Measurements from ENCODE around the gene LENEP.
A peak's percentile ranks its signal among the peaks of the same experiment; 100 is the strongest.

The LENEP gene, protein sequence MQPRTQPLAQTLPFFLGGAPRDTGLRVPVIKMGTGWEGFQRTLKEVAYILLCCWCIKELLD

DNA sequence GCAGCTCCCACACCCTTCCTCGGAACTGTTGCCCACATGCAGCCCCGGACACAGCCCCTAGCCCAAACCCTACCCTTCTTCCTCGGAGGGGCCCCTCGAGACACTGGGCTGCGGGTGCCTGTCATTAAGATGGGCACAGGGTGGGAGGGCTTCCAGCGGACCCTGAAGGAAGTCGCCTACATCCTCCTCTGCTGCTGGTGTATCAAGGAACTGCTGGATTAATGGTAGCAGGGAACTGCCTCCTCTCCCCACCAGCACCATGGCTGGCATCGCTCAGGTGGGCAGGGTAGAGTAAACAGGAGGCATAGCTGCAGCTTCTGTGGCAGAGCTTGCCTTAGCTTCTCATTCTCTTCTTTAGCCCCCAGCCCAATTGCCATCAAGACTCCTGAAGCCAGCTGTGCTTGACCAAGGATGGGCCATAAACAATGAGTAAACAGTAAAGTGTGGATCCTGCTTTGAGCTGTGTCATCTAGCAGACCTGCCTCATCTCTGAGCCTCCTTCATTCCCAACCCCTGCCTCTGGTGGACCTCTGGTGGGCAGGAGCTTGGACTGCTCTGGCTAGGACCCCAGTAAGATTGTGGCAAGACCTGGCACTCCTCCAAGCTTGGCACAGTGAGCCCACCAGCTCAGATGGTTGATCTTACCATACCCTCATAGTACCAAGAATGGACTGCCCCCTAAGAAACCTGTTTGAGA is at the start of gene LENEP:
LENEP (plus strand) TSS at position 15 of the 697 bp plus-strand sequence; CDS start at position 37, 22 bp downstream.
- no peak for DNase-seq

DNA sequence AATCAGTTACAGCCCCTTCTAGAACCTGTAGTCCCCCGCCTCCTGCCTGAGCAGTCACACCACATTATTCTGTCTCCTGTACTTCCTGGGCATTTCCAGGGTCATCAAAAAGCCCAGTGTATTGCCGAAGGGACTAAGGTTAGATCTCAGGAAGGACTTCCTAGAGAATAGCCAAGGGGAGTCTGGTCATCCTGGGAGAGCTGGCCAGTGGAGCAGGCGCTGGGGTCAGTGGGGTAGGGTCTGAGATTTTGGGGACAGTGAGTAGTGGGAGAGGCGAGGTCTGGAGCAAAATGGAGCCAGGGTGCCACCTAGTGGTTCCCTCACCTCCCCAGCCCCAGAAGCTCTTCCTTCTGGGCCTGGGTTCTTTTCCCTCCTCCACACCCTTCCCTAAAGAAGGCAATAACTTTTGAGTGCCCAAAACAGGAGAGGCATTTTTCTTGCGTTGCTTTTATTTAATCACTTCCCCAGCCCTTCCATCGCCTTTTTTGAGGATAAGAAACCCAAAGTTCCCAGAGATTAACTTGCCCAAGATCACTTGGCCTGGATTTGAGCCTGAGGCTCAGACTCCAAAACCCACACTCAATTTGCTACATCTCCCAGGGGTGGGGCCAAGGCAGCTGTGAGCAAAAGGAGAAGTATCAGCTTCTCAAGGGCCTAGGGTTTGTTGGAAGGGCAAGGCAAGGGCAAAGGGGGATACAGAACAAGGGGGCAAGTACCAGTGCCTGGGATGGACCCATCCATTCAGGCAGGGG is 49.6 kb upstream of the LENEP start:
- no peak for DNase-seq

DNA sequence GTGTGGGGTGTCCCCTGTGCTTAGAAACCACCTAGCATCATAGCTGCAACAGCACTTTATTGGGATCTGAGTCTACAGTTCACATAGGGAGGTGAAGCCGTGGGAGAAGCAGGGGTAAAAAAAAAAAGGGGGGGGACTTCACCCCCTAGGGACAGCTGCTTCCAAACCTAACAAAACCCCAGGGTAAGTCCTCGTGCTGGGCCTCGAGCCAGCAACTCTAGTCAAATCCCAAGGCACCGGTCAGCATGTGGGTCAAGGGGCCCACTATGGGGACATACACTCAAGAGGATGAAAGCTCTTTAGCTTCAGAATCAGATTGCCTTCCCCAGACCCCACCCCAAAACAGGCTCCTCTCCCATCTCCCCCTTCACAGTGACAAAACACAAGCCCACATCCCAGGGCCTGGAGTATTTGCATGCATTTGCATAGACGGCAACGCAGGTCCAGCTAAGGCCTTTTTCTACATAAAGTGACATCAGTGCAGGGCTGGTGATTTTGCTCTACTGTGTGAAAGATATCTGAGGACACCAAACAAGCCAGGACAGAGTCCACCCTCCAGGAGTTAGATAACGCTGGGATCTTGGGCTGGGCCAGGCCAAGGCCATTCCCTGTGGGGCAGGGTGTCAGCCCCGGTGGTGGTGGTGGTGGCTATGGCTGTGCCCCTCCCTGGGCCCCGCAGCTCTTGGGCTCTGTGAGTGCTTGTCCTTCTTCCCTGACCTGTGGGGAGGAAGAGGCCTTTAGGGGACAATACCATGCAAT is 48.8 kb upstream of the LENEP start:
- DNase-seq, result no peak

DNA sequence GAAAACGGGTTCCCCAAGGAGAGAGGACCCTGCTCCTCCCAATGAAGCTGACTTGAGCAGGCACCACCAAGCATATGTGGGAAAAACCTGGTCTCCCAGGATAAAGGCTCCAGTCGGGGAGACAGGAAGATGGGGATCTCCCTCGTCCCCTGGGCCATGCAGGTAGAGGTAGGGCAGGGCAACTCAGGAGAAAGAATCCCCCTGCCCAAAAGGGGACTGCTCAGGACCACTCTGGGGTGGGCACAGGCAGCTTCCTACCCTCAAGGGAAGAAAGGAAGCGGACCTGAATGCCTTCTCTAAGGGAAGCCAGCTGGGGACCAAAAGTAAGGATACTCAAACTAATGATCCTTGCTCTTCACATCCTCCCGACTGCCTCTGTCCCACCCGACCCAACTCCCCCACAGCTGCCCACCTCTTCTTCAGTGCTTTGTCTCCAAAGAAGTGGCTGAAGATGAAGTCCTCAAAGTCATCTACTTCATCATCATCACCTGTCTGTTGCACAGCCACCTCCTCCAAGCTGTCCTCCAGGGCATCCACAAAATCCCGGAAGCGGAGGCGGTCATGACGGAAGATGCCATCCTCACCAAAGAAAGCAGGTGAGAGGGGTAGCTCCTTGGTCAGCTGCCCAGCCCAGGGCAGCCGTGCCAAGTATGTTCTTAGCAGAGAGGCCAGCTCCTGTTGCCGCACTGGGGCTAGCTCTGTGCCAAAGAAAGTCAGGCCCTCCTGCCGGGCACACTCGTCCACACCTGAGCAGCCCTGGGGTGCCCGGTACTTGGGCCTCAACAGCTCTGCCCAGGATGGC is 48.0 kb upstream of the LENEP start:
- DNase-seq, result no peak

DNA sequence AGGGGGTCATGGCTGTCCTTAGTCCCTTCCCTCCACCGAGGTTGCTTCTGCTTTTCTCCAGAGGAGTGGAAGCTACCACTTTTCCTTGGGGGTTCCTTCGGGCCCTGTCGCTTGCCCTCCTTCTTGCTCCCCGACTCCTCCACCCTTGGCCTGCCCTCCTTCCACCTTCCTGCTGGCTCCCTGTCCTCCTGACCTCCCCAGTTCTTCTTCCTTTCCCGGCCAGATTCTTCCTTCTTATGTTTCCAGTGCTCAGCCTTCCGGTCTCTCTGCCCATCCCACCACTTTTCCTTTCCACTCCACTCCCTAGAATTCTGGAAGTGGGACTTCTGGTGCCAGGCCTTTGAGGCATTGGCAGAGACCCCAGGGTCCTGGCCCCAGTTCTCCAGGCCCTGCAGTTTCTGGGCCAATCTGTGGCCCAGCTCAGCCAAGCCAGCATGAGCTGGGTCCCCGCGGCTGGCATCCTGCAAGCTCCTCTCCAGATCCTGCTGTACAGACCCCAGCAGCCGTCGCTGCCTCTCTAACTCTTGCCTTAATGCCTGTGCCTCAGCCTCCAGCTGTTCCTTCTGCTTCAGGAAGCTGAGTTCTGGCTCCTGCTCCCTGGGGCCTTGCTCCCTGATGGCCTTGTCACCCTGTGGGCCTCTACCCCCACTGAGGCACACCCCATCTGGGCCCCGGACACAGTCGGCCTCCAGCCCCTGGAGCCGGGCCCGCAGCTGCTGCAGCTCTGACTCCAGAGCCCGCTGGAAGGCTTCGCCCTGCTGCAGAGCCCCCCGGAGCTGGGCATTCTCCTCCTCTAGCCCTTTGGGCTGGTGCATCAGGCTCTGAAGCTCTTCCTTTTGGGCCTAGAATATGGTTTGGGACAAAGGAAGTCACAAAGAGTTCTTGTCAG is 47.2 kb upstream of the LENEP start:
- DNase-seq, result no peak

DNA sequence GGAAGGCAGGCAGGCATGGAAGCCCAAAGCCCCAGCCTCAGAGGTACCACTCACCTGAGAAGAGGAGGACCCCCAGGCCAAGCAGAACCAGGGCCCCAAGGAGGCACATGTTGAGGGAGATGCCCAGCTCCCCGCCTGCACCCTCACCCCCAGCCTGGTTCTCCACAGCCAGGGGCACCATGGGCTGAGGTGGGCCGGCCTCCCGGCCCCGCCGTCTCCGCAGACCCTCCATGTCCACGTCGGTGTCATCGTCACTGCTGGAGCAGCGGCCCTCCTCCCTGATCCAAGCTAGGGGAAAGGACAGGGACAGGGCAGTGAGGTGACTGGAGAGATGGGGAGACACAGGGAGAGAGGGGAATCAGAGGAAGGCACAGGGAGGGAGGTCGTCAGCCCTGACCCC is 45.3 kb upstream of the LENEP start:
- DNase-seq, result no peak

DNA sequence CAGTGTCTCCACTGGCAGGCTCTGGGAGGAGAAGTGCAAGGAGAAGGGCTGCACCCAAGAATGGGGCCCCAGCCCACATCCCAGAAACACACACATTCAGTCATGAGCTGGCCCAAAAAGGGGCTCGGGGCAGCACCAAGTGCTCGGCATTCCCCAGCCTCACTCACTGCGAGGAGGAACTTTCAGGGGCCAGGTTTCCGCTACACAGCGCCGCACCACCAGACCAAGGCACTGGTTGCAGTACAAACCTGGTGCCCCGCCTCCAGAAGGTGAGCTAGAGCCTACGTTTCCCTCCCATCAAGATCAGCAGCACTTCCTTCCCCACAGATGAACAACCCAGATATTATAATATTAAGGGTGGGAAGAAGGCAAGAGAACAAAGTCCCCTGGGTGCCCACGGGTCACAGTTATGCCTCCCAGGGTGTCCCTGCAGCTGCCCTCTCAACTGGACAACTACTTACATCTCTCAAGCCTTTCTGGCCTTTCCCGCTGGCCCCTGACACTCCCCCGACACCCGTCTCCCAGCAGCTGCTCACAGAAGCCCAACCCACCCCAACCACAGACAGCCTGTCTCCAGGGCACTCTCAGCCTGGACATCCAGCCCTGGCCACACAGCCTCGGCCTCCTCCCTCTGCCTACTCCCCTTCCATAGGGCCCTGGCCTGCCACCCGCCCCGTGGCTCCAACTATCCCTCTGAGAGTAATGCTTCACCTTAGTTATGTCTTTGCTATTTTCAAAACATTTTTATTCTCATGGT is 41.3 kb upstream of the LENEP start:
- no peak for DNase-seq

DNA sequence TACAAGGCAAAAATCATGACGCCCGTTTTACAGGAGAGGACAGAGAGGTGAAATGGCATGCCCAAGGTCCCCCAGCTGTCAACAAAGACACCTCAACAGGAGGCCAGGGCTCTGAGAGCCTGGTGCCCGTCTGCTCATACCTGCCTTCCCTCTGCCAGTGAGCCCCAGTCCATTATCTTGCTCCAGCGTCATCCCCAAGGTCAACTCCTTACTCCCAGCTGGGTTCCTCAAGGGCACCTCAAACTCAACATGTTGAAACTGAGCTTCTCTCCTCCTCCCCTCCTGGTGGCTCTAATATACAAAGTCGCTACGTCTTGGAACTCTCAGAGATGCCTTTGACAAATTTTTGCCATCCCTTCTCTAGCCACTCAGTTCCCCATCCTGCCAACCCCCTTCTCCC is 40.7 kb upstream of the LENEP start:
- DNase-seq, result no peak

DNA sequence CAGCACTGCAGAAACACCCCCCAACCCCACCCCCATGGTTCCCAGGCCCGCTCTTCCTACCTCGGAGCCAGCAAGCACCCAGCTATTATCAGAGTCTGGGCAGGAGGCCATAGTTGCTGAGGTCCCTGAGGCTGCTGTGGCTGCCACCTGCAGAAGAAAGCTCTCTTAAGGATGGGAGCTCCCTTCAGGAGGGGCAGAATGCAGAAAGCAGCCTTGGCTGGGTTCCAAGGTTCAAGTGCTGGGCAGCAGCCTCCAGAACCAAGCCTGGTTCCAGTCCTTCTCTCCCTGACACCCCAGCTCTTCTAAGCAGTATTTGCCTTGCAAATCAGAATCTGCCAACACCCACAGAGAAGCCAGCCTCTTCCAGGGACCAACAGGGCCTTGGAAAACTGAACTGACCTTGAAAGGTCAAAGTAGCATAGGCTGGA is 39.8 kb upstream of the LENEP start:
- DNase-seq, result no peak

DNA sequence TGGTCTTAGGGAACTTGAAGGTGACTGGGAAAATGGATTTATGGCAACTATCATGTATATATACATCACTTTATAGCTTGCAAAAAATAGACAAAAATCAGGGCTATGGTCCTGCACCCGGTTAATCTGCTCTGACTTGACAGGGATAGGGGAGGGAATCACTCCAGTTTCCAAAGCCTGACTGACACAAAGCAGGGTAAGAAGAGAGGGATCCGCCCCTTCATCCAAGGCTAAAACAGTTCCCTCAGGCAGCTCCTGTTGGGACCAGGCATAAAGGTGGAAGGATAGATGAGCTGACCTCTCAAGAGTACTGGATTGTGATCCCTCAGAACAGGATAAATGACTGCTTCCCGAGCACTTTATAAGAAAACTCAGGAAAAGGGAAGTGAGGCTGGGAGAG is 38.8 kb upstream of the LENEP start:
- no peak for DNase-seq

DNA sequence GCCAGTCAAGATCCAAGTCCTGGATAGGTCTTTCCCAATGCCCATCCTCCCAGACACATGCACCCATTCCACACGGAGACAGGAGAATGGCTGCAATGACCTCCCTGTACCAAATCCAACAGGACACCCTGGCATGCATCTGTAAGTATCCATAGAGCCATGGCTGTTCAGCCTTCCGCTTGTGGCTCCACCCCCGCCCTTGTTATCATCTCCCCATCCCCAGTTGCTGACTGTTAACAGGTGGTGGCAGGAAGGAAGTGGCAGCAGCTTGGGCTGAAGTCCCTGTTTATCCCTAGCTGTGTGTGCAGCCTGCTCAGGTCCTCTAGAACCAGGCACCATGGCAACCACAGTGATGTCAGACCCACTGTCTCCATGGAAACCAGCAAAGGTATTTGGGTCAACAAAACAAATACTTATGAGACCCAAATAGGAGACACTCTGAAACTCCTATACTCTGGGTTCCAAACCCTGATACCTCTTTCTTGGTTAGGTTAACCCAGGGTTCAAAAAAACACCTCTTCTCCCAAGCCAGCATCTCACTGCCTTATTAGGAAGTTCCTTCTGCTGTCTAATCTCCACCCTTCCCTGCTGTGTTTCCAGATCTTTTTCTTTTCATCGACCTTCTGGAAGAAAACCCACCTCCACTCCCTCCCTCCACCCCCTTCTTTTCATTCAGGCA is 38.2 kb upstream of the LENEP start:
- DNase-seq, result peak; percentile 52

DNA sequence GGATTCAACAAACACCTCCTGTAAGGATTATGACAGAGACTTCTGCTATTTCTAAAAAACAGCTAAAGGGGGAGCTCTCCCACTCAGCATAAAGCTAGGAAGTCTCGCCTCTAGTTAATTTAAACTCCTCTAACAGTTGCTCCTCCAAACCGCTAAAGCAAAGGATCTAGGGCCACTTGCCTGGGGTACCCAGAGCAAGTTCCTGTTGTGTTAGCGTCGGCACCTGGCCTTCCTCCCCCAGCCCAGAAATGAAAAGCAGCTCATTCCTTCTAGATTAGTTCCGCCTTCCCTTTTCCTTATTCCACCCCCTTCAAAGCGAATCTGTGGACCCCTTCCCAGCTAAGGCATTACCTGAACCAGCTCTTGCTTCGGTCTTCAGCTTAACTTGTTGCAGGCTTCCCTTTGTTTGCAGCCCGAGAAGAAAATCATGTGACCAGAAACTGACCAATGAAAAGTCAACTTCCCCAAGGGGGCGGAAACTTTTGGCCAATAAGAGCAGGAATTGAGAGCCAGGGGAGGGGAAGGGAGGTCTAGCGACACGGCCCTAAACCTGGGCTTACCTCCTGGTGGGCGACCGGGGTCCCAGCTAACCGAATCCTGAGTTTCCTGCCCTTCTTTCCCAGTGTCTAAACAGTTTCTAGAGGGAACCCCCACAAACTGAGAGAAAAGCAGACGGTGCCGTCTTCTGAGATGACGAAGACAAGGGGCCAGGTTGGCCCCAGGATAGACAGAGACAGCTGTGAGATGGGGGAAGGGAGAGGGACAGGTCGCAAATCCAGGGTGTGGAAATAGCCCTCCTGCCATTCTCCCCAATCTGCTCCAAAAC is 37.5 kb upstream of the LENEP start, which contains the start of gene PBXIP1:
PBXIP1 (minus strand) TSS at position 382 of the 826 bp plus-strand sequence. CDS start 2,378 bp downstream, outside the sequence.
- DNase-seq, result peak; percentile 81

DNA sequence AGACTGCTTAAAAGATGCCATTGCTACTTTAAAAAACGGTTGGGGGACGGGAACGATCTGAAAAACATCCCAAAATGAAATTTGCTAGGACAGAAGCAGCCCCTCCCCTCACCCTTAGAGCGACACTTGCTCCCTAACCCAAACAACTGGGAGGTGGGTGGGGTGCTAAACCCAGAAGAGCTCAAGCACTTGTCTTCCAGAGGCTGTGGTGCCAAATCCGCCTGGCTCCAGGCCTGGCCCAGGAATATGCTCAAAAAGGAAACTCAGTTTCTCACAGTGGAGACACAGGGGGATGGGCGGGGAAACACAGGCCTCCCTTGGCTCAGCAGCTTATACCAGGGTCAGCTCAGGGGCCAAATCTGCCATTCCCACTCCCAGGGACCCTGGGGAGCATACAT is 36.8 kb upstream of the LENEP start:
- DNase-seq, result no peak

DNA sequence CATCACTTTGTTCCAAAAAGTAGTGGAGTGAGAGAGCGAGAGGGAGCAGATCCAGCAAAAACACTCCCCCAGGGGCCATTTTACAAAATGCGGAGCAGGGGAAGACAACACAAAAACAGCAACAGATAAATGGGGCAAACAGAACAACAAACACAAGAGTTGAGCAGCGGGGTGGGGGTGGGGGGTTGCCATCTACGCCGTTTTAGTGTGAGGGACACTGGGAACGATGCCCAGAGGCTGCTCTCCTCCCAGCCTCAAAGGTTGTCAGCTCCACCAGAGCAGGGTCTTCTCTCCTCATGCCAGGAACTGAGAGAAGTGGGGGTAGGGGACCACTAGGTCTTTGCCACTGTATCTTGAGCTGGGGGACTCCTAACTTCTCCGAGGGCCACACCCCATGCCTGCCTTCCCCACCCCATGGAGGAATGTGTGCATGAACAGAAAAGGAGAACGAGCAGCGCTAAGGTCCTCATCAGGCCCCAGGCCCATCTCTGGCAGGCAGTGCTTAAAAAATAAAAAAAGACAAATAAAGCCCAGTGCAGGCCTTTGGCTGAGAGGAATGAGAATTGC is 36.2 kb upstream of the LENEP start:
- no peak for DNase-seq

DNA sequence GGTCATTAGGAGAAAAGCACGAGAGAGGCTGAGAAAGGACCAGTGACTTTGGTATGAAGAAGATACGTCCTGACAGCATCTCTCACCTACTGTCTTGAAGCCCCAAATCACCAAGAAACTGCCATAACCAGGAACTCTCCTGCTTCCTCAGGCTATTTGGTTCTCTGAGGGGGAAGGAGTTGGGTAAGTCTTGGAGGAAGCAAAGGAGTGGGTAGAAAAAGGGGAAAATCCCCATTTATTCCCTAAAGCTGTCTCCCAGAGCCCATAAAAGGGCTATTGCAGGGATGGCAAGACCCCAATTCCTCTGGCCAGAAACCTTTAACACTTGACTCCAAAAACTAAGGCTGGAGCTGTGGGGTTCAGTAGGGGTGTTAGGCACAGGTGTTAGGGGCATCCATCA is 35.4 kb upstream of the LENEP start:
- DNase-seq, result no peak

DNA sequence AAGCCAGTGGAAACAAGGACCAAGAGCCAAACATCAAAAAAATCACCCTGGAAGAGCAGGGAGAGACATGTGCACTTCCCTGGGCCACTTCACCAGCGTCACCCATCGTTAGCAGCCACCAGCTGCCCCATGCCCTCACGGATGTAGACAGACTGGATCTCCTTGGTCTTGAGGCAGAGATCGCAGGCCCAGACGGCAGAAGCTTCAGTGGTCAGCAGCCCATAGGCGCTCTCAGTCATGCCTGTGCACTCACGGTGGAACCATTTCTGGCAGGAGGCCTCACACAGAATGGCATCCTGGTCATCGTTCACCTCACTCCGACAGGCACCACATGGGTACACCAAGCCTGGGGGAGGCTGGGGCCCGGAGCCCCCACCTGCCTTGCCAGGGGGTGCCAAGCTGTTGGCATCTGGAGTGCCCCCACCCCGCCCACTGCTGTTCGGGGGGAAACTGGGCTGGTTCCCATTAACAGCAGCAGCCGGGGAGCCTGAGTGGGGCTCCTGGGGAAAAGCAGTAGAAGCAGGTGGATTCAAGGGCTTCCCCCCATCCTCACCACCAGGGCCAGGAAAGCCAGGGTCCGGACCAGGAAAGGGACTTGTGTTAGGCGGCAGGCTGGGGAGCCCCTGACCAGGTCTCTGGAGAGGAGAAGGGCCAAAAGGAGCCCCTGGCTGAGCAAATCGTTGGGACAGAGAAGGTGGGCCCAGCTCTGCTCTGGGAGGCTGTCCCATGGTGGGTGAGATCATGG is 34.5 kb upstream of the LENEP start:
- DNase-seq, result peak; percentile 18

DNA sequence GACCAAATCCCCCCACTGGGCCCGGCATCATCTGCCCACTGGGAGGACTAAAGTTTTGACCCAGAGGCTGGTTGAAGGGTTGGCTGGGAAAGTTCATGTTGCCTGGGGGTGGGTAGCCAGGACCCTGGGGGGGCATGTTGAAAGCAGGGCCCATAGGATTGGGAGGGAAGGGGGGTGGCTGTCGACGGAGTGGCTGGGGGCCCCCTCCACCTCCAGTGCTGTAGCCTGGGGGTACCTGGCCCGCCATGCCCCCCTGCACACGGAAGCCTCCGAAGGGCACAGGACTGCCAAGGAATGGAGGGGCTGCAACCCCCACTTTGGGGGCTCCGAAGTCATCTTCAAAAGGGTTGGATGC is 34.0 kb upstream of the LENEP start:
- DNase-seq, result no peak

DNA sequence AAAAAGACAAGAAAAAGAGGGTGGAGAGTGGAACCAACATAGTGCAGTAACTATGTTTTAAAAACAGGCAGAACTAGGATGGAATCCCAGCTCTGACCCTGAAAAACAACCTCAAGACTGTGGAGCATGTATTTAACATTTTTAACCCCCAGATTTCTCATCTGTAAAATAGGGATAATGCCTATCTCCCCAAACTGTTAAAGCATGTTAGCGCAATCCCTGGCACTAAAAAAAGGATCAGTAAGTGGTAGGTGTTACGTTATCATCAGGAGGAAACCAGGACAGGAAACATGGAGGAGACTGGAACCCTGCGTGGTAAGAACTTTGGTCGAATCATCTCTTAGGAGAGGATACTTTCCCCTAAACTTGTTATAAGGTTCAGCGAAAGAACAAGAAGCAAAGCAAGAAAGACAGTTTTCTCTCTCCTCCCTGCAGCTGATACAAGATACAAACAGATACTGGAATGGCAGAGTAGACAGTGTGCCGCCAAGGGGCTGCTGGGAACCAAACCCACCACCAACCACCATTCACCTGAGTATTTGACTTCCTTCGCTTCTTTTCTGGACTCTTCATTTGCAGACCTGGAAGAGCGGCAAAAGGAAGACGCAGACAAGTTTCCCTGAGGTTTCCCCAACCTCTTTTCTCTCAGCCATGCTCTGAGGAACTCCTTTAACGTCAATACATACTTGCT is 32.8 kb upstream of the LENEP start:
- no peak for DNase-seq

Data from DMS79 (cell line).